Heart right ventricle (tissue), 16 donors: ENCODE data around the gene ZFAND3. TPM values are rescaled to one million over a fixed set of nuclear protein-coding genes. Genes with fewer than 3 reads are reported as not detected.

Experiments used
- ATAC-seq, 8 donors: fragments of 200-7000 bp; cut with Tn5 transposase; one replicate each; pipeline ENCODE4 v1.9.1; 2020; ENCODE audit warnings: mild to moderate bottlenecking in 8 of 8, moderate library complexity in 8 of 8, moderate number of reproducible peaks in 1 of 8
- DNase-seq, 2 donors: peaks; one replicate each; pipeline ENCODE4 v3.0.0-alpha.2; 2020
- H3K27ac ChIP-seq, 10 donors: fragments of 200-600 bp; sonication (generic) in 2 of 10; one replicate each; pipeline versions ENCODE4 v1.5.0 to v1.8.0; 2020 to 2022; ENCODE audit warnings: mild to moderate bottlenecking in 3 of 10
- H3K27me3 ChIP-seq, 7 donors: fragments of 200-600 bp; one replicate each; pipeline ENCODE4 v1.8.0; 2021 to 2022; ENCODE audit warnings: mild to moderate bottlenecking in 2 of 7
- H3K36me3 ChIP-seq, 9 donors: fragments of 200-600 bp; sonication (generic) in 1 of 9; one replicate each; pipeline versions ENCODE4 v1.5.0 to v1.8.0; 2020 to 2022; ENCODE audit warnings: mild to moderate bottlenecking in 2 of 9
- H3K4me1 ChIP-seq, 9 donors: fragments of 200-600 bp; sonication (generic) in 1 of 9; one replicate each; pipeline versions ENCODE4 v1.5.0 to v1.8.0; 2020 to 2022; ENCODE audit warnings: mild to moderate bottlenecking in 4 of 9
- H3K4me3 ChIP-seq, 10 donors: fragments of 200-600 bp; sonication (generic) in 2 of 10; one replicate each; pipeline versions ENCODE4 v1.5.0 to v1.8.0; 2020 to 2022; ENCODE audit warnings: mild to moderate bottlenecking in 7 of 10, moderate library complexity in 2 of 10
- H3K9me3 ChIP-seq, 11 donors: fragments of 200-600 bp in 10 of 11; sonication (generic) in 2 of 11; one replicate each; pipeline versions ENCODE4 v1.5.0 to v1.8.0; 2013 to 2022; ENCODE audit warnings: mild to moderate bottlenecking in 2 of 11, control low read depth in 1 of 11, moderate library complexity in 1 of 11
- WGBS, 2 donors: extraction: QIAGEN DNeasy Blood & Tissue Kit; methylation state at CpG; one replicate each; pipeline ENCODE4 v1.1.7; 2013; ENCODE audit warnings: inconsistent platforms in 1 of 2; 5-methylcytosine and 5-hydroxymethylcytosine counted together
- intact Hi-C, 10 donors: fragments of 100-400 bp; cut with DNase I; formaldehyde crosslinking; loops; one replicate each; pipeline versions ENCODE4 v1.11.1 to v1.14.2; 2022
- polyA plus RNA-seq, 2 donors: library from polyadenylated mRNA; stranded (reverse); fragments of 200-250 nt; gene quantifications; one replicate each; pipeline ENCODE4 v1.2.3, GENCODE V29; 2013
- total RNA-seq, 10 donors: library from RNA; stranded (reverse); fragmentation: NEBNext Ultra II Directional in 3 of 10; extraction: Animal tissue kit (Norgen Biotek cat#: 25700) in 3 of 10; gene quantifications; one replicate each; pipeline versions ENCODE4 v1.2.1 to v1.2.4, GENCODE V29; 2021 to 2023
- TF ChIP-seq, protein P1 (sequence below), 9 donors: fragments of 200-600 bp; sonication (generic) in 2 of 9; IDR thresholded peaks; one replicate each; pipeline versions ENCODE4 v1.5.0 to v1.8.0; 2021 to 2022; ENCODE audit warnings: antibody characterized with exemption in 9 of 9, mild to moderate bottlenecking in 5 of 9, moderate library complexity in 1 of 9
- donor health status: Arrhythmogenic right ventricular cardiomyopathy.
- donor health status: ischemic (EF 13 %, LVEDD 7.1; RV severe dilation, severe dysfunction).
- donor health status: healthy with polysubstance abuse.
- donor health status: DM: no; HTN: yes; CAD: no.
- donor health status: DM: no; HTN: no; CAD: no.
- donor health status: ischemic (EF 25% LVEDD 6.9; RV normal size, moderate dysfunction).
- donor health status: ischemic (EF 25% LVEDD 5.7; RV mildly dilated, moderate dysfunction).
- donor health status: healthy.
- donor health status: DM: yes; HTN: yes; CAD: no.
- donor health status: Ischemic cardiomyopathy.
- donor health status: ischemic (EF 35%, LVEDD 5.7; RV mildly dilated, moderate dysfunction).
- donor health status: nonischemic (EF 11% LVEDD 7.7; RV severe dilation, severe dysfunction).
- donor health status: DM: yes; HTN: yes; CAD: no.
- donor health status: PGD.
- donor health status: ischemic (EF 29% LVEDD 5.4; RV normal size, mild dysfunction).
- donor health status: nonischemic (EF 23%, LVEDD 6.1; RV moderate dilation, normal function).

Gene ZFAND3
- total and polyA plus RNA-seq, 12 donors, result 24.4 to 123 (median 105) TPM

DNA sequence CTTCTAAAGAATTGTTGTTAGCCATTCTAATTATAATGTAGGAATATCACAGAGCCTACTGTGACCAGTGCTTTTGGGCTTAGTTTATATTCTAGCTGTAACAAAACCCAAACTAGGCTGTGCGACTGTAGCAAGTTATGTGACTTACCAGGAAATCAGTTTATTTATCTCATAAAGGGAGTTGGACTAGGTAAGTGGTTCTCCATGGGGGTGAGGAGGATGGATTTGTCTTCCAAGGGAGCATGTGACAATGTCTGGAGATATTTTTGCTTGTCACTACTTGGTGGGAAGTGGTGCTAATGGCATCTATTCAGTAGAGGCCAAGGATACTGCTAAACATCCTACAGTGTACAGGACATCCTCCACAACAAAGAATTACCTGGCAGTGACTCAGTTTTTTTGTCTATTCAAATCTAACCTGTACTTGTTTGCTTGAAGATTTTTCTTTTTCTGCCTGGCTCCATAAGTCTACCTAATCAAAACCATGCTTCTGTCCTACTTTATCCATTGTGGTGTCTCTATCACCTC lies 32.5 kb downstream of the ZFAND3 start:
- peak in 5 of 8 donors; percentile 52 to 70 (median 55) for ATAC-seq
- WGBS, 2 donors, result 75 to 78% methylated on average over 1 of the region's 1 CpG
- TF ChIP-seq, protein P1, sequence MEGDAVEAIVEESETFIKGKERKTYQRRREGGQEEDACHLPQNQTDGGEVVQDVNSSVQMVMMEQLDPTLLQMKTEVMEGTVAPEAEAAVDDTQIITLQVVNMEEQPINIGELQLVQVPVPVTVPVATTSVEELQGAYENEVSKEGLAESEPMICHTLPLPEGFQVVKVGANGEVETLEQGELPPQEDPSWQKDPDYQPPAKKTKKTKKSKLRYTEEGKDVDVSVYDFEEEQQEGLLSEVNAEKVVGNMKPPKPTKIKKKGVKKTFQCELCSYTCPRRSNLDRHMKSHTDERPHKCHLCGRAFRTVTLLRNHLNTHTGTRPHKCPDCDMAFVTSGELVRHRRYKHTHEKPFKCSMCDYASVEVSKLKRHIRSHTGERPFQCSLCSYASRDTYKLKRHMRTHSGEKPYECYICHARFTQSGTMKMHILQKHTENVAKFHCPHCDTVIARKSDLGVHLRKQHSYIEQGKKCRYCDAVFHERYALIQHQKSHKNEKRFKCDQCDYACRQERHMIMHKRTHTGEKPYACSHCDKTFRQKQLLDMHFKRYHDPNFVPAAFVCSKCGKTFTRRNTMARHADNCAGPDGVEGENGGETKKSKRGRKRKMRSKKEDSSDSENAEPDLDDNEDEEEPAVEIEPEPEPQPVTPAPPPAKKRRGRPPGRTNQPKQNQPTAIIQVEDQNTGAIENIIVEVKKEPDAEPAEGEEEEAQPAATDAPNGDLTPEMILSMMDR (IDR thresholded peaks at IDR 0.05), result no peak
- DNase-seq, result no peak
- H3K36me3 ChIP-seq, result peaks cover 0 to 6% (median 0%) of the 10 kb centered on the region in 9 donors
- no peaks in the 10 kb centered on the region for H3K27me3 ChIP-seq
- peak overlapping the region in 1 of 10 donors; percentile 4 for H3K27ac ChIP-seq
- intact Hi-C loops, result loop anchor here in 3 of 10 donors (10.0 kb wide), 3 partner anchors 47 to 113 kb away; no protein-coding TSS in a partner anchor
- H3K9me3 ChIP-seq, result no peaks in the 10 kb centered on the region
- H3K4me1 ChIP-seq, result peaks cover 4 to 72% (median 41%) of the 10 kb centered on the region in 9 donors
- H3K4me3 ChIP-seq, result no peak overlapping the region

DNA sequence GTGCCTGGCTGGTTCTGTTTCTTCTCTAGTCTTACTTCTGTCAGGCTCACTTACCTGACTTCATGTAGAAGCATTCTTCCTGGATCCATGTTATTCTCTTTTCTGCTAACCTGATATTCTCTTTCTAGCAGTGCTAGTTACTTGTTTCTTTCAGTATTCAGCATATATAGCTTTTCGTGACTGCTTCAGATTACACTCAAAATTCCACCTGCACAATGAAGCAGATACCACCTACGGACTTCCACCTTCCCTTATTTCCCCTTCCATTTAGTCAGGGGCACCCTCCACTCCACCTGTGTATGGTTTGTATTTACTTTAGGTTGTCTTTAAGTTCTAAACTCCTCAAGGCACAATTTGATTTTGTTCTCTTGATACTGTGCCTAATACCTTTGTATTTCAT lies 36.8 kb downstream of the ZFAND3 start:
- intact Hi-C loops, result loop anchor here in 6 of 10 donors (5.0 to 10.0 kb wide), 5 partner anchors 34 to 109 kb away; no protein-coding TSS in a partner anchor
- Histone ChIP-seq H3K27ac (no peak overlapping the region), H3K4me3 (no peak overlapping the region), H3K27me3 (no peaks in the 10 kb centered on the region), H3K36me3 (peaks cover 0 to 6% (median 0%) of the 10 kb centered on the region in 9 donors), H3K4me1 (peaks cover 0 to 51% (median 14%) of the 10 kb centered on the region in 9 donors), H3K9me3 (no peaks in the 10 kb centered on the region)
- WGBS, 2 donors, result 90 to 96% methylated on average over 2 of the region's 2 CpGs
- ATAC-seq (no peak), DNase-seq (no peak)
- TF ChIP-seq, protein P1 (IDR thresholded peaks at IDR 0.05), result no peak

DNA sequence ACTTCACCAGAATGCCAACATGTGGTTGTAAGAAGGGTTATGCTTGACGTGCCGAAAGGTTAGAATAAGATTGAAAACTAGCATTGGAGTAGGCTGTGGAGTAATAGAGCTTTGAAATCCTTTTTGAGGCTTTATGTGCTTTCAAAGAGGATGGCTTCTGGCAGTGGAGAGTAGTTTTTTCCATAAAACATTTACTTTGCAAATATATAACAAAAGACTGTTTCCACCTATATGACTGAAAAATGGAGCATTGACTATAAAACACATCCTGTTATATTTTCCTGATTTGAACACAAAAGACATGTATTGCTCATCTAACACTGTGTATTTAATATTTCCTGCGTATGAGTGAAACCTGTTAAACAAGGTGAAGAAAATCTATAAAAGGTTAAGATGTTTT lies 38.8 kb downstream of the ZFAND3 start:
- peaks cover 0 to 11% (median 0%) of the 10 kb centered on the region in 9 donors for H3K36me3 ChIP-seq
- TF ChIP-seq, protein P1 (IDR thresholded peaks at IDR 0.05), result no peak
- peaks cover 0 to 51% (median 4%) of the 10 kb centered on the region in 9 donors for H3K4me1 ChIP-seq
- WGBS, 2 donors, result 92 to 93% methylated on average over 3 of the region's 3 CpGs
- ATAC-seq, result no peak
- intact Hi-C loops, result loop anchor here in 6 of 10 donors (5.0 to 10.0 kb wide), 5 partner anchors 36 to 106 kb away; no protein-coding TSS in a partner anchor
- DNase-seq, result no peak
- no peak overlapping the region for H3K4me3 ChIP-seq
- H3K27ac ChIP-seq, result no peak overlapping the region
- H3K9me3 ChIP-seq, result no peaks in the 10 kb centered on the region
- H3K27me3 ChIP-seq, result no peaks in the 10 kb centered on the region

DNA sequence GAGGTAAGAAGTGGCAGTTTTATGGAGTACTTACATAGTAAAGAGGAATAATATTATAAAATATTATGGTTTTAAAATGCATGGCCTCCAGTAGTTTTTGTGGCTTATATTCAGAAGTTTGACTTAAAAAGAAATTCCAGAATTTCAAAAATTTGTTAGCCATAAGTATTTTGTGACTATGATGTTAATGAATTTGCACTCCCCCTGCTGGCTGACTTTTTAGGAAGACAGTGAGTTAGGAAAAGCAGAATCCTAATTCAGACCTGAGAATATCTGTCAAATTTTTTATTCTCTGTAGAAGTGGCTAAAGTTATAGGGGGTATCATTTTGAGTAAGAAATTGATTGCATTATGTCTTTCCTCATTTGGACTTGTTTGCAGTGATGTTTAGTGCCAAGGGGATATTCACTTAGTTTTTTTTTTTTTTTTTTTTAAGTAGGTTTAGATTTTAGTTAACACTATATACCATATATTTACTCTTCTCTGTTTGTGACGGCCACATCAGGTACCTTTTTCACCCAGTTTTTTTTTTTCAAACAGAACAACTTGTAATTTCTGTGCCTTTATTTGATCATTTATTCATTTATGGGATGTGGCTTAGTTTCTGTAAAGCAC lies 40.8 kb downstream of the ZFAND3 start:
- Histone ChIP-seq H3K27me3 (no peaks in the 10 kb centered on the region), H3K9me3 (no peaks in the 10 kb centered on the region), H3K4me1 (peaks cover 0 to 62% (median 4%) of the 10 kb centered on the region in 9 donors), H3K27ac (no peak overlapping the region), H3K36me3 (peaks cover 0 to 16% (median 0%) of the 10 kb centered on the region in 9 donors), H3K4me3 (no peak overlapping the region)
- ATAC-seq, result no peak
- intact Hi-C loops, result loop anchor here in 1 of 10 donors (5.0 to 10.0 kb wide), 2 partner anchors 38 to 66 kb away; no protein-coding TSS in a partner anchor
- peak in 1 of 2 donors; percentile 34 for DNase-seq
- WGBS, 2 donors, result 78 to 81% methylated on average over 1 of the region's 1 CpG
- TF ChIP-seq, protein P1 (IDR thresholded peaks at IDR 0.05), result peak; percentile 19 to 73 (median 64)
